ENCODE measurements around the gene ASCC1. TPM values are rescaled to one million over a fixed set of nuclear protein-coding genes. Genes with fewer than 3 reads are reported as not detected.

ASCC1 gene
- total RNA-seq, 1 experiment from 2014 or later = 40.2 TPM

DNA sequence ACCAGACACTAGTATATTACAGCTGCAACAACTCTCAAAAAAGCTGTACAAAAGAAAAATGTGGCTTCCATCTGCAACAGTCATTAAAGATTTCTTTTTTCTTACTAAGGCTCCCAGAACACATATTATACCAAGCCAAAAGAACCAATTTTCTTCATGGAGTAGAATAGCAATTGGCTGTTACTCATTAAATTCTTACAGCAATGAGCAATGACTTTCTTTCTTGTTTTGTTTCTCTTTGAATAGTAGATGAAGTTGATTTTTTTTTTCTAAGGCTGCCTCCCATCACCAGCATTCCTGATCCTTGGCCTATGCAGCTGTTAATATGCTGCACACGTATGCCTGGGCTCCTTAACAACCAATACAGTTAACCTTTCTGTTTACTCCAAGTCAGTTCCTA, 91.1 kb downstream of the ASCC1 start:
- intact Hi-C loops (cut with micrococcal nuclease; ENCODE audit: unreplicated experiment) = loop anchor here (5.0 kb wide), 1 partner anchor 97 kb away; no protein-coding TSS in a partner anchor
- BruUV-seq (replicated peaks) = no TSS peak
- no peak overlapping the region for H3K4me3 ChIP-seq (ENCODE audit: low read depth, low read length, poor library complexity, severe bottlenecking)
- no peaks in the 10 kb centered on the region for H3K9me3 ChIP-seq (ENCODE audit: low read depth, low read length, poor library complexity, severe bottlenecking)
- no peaks in the 10 kb centered on the region for H3K27me3 ChIP-seq (replicated peaks; ENCODE audit: insufficient read depth, low read depth, low read length, poor library complexity)
- no peak overlapping the region for H3K27ac ChIP-seq (ENCODE audit: low read depth, low read length, poor library complexity, severe bottlenecking)
- no peaks in the 10 kb centered on the region for H3K36me3 ChIP-seq (ENCODE audit: insufficient read depth, low read length, poor library complexity, severe bottlenecking)
- H3K4me1 ChIP-seq (ENCODE audit: insufficient read depth, low read length, poor library complexity, severe bottlenecking) = peaks cover 5% of the 10 kb centered on the region
- TF ChIP-seq CTCF (conservative IDR thresholded peaks at IDR 0.05; ENCODE audit: low read depth, low read length) = no peak
- no peak for TF ChIP-seq EZH2 (IDR thresholded peaks at IDR 0.05; ENCODE audit: borderline replicate concordance, low read depth, low read length, poor library complexity, severe bottlenecking)
- POLR2A ChIA-PET (ENCODE audit: low non-redundant PET) = no interaction called here
- DNase-seq (ENCODE audit: low spot score) = no peak
- CTCF ChIA-PET = interaction anchor here (0.5 kb wide), 1 partner anchor 61 kb away, joined by 5 read pairs; no protein-coding TSS in a partner anchor

GRCh38 chr10:72124381-72124780, 91.7 kb downstream of the ASCC1 start:
- no peaks in the 10 kb centered on the region for H3K36me3 ChIP-seq (ENCODE audit: insufficient read depth, low read length, poor library complexity, severe bottlenecking)
- intact Hi-C loops (cut with micrococcal nuclease; ENCODE audit: unreplicated experiment) = no loop called here
- H3K4me1 ChIP-seq (ENCODE audit: insufficient read depth, low read length, poor library complexity, severe bottlenecking) = peaks cover 5% of the 10 kb centered on the region
- H3K27me3 ChIP-seq (replicated peaks; ENCODE audit: insufficient read depth, low read depth, low read length, poor library complexity) = no peaks in the 10 kb centered on the region
- H3K9me3 ChIP-seq (ENCODE audit: low read depth, low read length, poor library complexity, severe bottlenecking) = no peaks in the 10 kb centered on the region
- no peak for DNase-seq (ENCODE audit: low spot score)
- TF ChIP-seq CTCF (conservative IDR thresholded peaks at IDR 0.05; ENCODE audit: low read depth, low read length) (no peak), EZH2 (IDR thresholded peaks at IDR 0.05; ENCODE audit: borderline replicate concordance, low read depth, low read length, poor library complexity, severe bottlenecking) (no peak)
- BruUV-seq (replicated peaks) = no TSS peak
- CTCF ChIA-PET = no interaction called here
- no peak overlapping the region for H3K27ac ChIP-seq (ENCODE audit: low read depth, low read length, poor library complexity, severe bottlenecking)
- POLR2A ChIA-PET (ENCODE audit: low non-redundant PET) = no interaction called here
- H3K4me3 ChIP-seq (ENCODE audit: low read depth, low read length, poor library complexity, severe bottlenecking) = no peak overlapping the region

DNA sequence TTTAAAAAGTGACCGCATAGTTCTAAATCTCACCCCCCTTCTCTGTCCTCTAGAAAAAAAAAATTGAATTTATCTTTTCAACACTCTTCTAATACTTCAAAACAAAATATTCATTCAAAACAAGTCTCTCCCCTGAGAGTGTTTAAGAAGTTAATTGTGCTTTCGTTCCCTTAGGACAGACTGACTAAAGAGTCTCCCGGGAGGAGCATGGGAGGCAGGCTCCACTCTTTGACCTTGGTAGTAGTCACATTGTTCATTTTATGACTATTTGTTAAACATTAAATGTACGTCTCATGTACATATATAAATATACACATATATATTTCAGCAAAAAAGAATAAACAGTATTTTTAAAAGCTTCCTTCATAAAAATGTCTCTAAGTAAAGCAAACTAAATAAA, 92.5 kb downstream of the ASCC1 start:
- ChIA-PET CTCF (no interaction called here), POLR2A (ENCODE audit: low non-redundant PET) (no interaction called here)
- no peak overlapping the region for H3K27ac ChIP-seq (ENCODE audit: low read depth, low read length, poor library complexity, severe bottlenecking)
- no peaks in the 10 kb centered on the region for H3K27me3 ChIP-seq (replicated peaks; ENCODE audit: insufficient read depth, low read depth, low read length, poor library complexity)
- intact Hi-C loops (cut with micrococcal nuclease; ENCODE audit: unreplicated experiment) = no loop called here
- H3K4me1 ChIP-seq (ENCODE audit: insufficient read depth, low read length, poor library complexity, severe bottlenecking) = peaks cover 5% of the 10 kb centered on the region
- peak; percentile 15 for DNase-seq (ENCODE audit: low spot score)
- BruUV-seq (replicated peaks) = no TSS peak
- TF ChIP-seq EZH2 (IDR thresholded peaks at IDR 0.05; ENCODE audit: borderline replicate concordance, low read depth, low read length, poor library complexity, severe bottlenecking) (no peak), CTCF (conservative IDR thresholded peaks at IDR 0.05; ENCODE audit: low read depth, low read length) (no peak)
- H3K36me3 ChIP-seq (ENCODE audit: insufficient read depth, low read length, poor library complexity, severe bottlenecking) = no peaks in the 10 kb centered on the region
- no peak overlapping the region for H3K4me3 ChIP-seq (ENCODE audit: low read depth, low read length, poor library complexity, severe bottlenecking)
- H3K9me3 ChIP-seq (ENCODE audit: low read depth, low read length, poor library complexity, severe bottlenecking) = no peaks in the 10 kb centered on the region
